Astrocyte of the spinal cord (primary cell): ENCODE measurements around the gene ADO.

Experiments
- DNase-seq: peaks from one replicate; pipeline ENCODE4 v3.0.0; 2011; ENCODE audit warnings: low read depth, low spot score
- H3K4me3 ChIP-seq: 2 replicates; pipeline ENCODE4 v1.5.1; 2011; ENCODE audit warnings: low read depth, mild to moderate bottlenecking, low read length, moderate library complexity
- CTCF ChIP-seq: IDR thresholded peaks from 2 replicates; pipeline ENCODE4 v1.5.1; 2012; ENCODE audit warnings: low read depth, mild to moderate bottlenecking, low read length, inconsistent platforms
- in situ Hi-C: cut with HindIII; loops from 2 replicates; pipeline ENCODE4 v1.10.0; 2017; ENCODE audit warnings: low sequenced_read_pairs

ADO gene

DNA sequence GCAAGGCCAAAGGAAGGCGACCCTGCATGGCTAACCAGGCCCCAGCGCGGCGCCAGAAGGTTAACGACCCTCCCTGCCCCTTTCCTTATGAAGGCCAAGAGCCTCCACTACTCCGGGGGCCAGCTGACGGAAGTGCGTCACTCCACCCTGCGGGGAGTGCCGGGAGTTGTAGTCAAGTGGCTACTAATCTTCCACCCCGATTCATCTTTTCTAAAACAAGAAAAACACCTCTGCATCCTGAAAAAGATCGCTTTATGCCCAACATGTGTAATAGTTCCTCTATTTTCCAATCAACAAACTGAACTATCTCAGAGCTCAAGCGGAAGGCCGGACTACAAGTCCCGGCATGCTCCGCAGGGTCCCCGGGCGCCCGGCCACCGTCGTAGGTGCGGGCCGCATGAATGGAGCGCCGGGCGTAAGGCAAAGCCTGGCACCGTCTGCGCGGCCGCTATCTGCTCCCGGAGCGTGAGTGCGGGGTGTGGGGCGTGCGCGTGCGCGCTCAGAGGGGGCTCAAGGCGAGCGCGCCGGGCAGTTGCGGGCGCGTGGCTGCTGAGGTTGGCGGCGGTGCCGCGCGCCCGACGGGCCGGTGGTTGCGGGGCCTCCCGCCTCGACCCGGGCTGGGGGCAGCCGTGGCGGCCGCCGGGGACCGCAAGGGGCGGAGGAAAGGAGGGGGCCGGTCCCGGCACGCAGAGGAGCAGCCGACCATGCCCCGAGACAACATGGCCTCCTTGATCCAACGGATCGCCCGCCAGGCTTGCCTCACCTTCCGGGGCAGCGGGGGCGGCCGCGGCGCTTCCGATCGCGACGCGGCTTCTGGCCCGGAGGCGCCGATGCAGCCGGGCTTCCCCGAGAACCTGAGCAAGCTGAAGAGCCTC is at the start of gene ADO:
Gene ADO, plus strand, starts transcription at position 365 of the 875 bp plus-strand sequence. Its CDS starts 340 bp downstream, at position 705.
- peak; percentile 90 for DNase-seq
- peak within 1 kb of the TSS; percentile 75 for H3K4me3 ChIP-seq
- in situ Hi-C loops, result no loop called here
- no peak for TF ChIP-seq CTCF

GRCh38 chr10:62754963-62755362 is 49.6 kb upstream of the ADO start:
- in situ Hi-C loops, result no loop called here
- TF ChIP-seq CTCF, result no peak
- DNase-seq, result no peak
- H3K4me3 ChIP-seq, result no peak overlapping the region

DNA sequence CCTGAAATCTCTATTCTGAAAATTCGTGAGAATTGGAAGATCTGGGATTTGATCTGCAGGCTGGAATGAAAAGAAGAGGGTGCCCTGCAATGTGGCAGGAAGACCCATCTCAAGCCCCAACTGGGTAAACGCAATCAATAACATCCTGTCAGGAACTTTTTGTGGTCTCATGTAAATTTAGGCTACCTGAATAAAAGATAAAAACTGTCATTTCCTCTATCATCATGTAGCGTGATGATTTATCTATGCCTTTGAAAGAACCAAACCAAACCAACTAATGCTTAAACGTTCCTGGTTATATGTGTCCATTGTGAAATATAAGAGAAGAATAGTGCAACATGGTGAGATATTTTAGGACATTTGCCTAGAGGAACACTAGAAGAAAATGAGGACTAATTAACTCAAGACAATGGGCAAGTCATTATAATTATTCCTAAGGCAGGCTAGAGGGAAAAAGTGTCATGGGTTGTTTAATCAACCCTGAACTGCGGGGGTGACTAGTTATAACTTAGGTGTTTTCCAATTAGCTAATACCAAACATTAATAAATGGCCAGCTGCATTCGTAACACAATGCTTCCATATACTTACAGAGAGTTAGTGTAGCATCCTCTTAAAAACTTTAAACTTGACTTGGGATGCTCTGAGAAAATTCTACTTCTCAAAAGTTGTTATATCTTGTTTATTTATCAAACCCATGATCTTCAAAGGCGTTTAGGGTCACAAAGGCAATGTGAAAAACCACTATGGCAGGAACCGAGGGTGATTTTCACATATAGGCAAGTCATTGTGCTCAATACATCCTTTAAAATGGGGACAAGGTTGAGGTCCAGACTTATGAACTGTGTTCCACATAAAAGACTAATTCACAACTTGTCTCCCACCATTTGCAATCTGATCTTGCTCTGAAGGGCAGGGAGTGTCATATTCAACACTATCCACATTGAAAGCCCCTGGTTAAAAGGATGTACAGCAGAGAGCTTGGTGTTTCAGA is 48.6 kb upstream of the ADO start:
- no peak for DNase-seq
- no peak overlapping the region for H3K4me3 ChIP-seq
- in situ Hi-C loops, result no loop called here
- TF ChIP-seq CTCF, result no peak

GRCh38 chr10:62759599-62760175 is 44.8 kb upstream of the ADO start:
- DNase-seq, result no peak
- no peak overlapping the region for H3K4me3 ChIP-seq
- in situ Hi-C loops, result no loop called here
- TF ChIP-seq CTCF, result no peak

DNA sequence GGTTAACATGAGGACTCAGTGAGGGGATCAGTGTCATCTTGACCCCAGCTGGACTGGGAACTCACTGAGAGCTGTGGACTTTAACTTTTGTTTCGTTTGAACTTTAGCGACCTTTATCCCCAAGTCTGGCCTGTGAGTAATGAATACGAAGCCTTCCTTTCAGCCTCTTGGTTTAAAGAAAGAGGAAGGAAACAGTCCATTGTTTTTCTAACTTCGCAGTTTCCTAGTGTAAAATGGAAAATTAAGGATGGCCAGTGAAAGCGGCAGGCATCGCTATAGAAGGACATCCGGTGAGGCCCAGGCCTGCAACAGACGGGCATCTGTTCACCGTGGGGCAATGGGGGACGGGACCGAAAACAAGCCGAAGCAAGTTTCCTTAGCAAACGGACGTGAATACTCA is 44.1 kb upstream of the ADO start:
- no peak overlapping the region for H3K4me3 ChIP-seq
- in situ Hi-C loops, result no loop called here
- TF ChIP-seq CTCF, result no peak
- DNase-seq, result no peak

DNA sequence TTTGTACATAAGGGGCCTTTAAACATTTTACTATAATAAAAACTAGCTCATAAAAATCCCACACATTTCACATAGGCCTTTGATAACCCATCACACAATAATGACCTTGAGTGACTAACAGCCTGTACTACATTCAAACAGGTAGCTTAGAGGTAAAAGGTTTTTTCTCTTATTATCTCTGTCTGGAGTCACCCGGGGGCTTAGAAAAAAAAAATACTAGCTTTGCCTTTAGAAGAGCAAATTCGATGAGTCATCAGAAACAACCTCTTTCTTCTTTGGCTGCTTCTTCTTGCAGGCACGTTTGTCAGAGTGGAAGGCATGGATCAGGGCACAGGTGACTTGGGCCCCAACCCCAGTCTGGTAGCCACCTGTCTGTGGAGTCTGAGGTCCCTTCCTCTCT is 43.4 kb upstream of the ADO start:
- in situ Hi-C loops, result no loop called here
- no peak for DNase-seq
- H3K4me3 ChIP-seq, result no peak overlapping the region

More for the DNA sequence above, 43.4 kb upstream of the ADO start:
- TF ChIP-seq CTCF, result no peak
